ENCODE measurements around the gene SCARB1. TPM values are rescaled to one million over a fixed set of nuclear protein-coding genes. Genes with fewer than 3 reads are reported as not detected.

The SCARB1 gene
- total RNA-seq, 4 donors from 2014 or later: 8.3 to 24.1 (median 13.0) TPM

DNA sequence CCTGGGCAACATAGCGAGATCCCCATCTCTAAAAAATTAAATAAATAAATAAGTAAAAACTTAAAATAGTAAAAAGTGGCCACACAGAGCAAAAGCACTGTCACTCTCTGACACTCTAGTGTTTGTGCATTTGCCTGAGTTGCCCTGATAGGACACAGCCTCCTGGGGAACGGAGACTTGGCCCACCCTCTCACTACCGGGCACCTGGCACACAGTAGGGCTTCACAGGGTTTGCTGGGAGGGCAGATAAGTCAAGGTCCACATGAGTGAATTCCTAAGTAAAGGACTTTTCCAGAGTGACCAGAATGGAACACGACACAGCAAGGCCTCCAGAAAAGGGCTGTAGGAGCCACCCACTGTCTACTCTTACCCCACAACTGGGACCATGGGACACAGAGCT, 54.3 kb downstream of the SCARB1 start:
- H3K36me3 ChIP-seq: peaks cover 7 to 49% (median 26%) of the 10 kb centered on the region in 4 donors
- H3K4me3 ChIP-seq: no peak overlapping the region
- no peaks in the 10 kb centered on the region for H3K27me3 ChIP-seq
- H3K9me3 ChIP-seq: no peaks in the 10 kb centered on the region
- 99% methylated on average over 3 of the region's 4 CpGs for WGBS
- TF ChIP-seq, protein P1, sequence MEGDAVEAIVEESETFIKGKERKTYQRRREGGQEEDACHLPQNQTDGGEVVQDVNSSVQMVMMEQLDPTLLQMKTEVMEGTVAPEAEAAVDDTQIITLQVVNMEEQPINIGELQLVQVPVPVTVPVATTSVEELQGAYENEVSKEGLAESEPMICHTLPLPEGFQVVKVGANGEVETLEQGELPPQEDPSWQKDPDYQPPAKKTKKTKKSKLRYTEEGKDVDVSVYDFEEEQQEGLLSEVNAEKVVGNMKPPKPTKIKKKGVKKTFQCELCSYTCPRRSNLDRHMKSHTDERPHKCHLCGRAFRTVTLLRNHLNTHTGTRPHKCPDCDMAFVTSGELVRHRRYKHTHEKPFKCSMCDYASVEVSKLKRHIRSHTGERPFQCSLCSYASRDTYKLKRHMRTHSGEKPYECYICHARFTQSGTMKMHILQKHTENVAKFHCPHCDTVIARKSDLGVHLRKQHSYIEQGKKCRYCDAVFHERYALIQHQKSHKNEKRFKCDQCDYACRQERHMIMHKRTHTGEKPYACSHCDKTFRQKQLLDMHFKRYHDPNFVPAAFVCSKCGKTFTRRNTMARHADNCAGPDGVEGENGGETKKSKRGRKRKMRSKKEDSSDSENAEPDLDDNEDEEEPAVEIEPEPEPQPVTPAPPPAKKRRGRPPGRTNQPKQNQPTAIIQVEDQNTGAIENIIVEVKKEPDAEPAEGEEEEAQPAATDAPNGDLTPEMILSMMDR (IDR thresholded peaks at IDR 0.05): no peak
- TF ChIP-seq POLR2AphosphoS5 (IDR thresholded peaks at IDR 0.05) (no peak), POLR2A (IDR thresholded peaks at IDR 0.05; ENCODE audit: low read depth) (no peak), EP300 (IDR thresholded peaks at IDR 0.05) (no peak)
- H3K27ac ChIP-seq (replicated peaks in 1 of 4): no peak overlapping the region
- intact Hi-C loops (cut with DNase I): no loop called here
- peaks cover 0 to 5% (median 4%) of the 10 kb centered on the region in 4 donors for H3K4me1 ChIP-seq
- no peak for DNase-seq (ENCODE audit: extremely low spot score)

DNA sequence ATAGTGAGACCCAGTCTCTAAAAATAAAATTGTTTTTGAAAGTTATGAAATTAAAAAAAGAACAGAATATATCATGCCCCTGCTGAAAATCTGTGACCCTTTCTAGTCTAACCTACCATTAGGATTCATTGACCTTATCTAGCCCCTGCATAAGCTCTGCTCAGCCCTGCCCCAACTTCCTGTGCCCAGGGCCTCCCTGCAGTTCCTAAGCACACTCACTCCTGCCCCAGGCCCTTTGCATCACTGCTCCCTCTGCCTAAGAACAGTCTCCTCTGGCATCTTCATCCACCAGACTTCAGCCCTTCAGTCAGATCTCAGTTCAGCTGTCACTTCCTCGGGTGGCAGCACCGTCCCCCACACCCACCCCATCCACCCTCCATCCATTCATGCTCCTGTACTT, 55.4 kb downstream of the SCARB1 start:
- H3K4me1 ChIP-seq: peaks cover 0 to 13% (median 12%) of the 10 kb centered on the region in 4 donors
- H3K9me3 ChIP-seq: no peaks in the 10 kb centered on the region
- H3K27ac ChIP-seq (replicated peaks in 1 of 4): no peak overlapping the region
- intact Hi-C loops (cut with DNase I): no loop called here
- DNase-seq (ENCODE audit: extremely low spot score): no peak
- H3K27me3 ChIP-seq: no peaks in the 10 kb centered on the region
- 83% methylated on average over 2 of the region's 2 CpGs for WGBS
- no peak overlapping the region for H3K4me3 ChIP-seq
- TF ChIP-seq, protein P1 (IDR thresholded peaks at IDR 0.05): no peak
- no peak for TF ChIP-seq POLR2AphosphoS5 (IDR thresholded peaks at IDR 0.05)
- peaks cover 3 to 38% (median 20%) of the 10 kb centered on the region in 4 donors for H3K36me3 ChIP-seq

DNA sequence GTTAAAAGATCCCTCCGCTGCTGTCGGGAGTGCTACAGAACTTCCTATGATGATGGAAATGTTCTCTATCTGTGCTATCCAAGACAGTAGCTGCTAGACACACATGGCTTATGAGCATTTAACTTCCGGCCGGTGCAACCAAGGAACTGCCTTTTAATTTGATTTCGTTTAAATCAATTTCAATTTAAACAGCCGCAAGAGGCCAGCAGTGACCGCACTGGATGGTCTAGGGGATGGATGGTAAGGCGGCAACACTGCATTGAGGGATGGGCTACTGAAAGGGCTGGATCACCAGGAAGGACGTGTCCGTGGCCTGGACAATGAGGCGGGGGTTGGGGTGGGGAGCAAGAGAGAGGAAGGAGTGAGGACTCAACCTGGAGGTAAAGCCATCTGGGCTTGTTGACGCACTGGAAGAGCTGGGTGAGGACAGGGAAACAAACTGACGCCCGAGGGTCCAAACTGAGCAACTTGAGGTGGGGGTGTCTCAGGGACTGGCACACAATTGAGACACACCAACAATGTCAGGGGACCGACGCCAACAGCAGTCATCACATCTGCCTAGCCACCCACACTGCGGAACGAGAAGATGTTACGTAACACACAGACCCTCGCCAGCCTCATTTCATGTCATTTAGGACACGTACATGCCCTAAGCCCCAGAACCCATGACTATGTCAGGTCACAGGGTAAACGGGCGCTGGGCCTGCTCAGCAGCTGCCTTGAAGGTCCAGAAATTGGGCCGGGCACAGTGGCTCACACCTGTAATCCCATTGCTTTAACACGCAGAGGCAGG, 57.6 kb downstream of the SCARB1 start:
- H3K4me3 ChIP-seq: no peak overlapping the region
- TF ChIP-seq POLR2AphosphoS5 (IDR thresholded peaks at IDR 0.05) (no peak), POLR2A (IDR thresholded peaks at IDR 0.05; ENCODE audit: low read depth) (no peak), EP300 (IDR thresholded peaks at IDR 0.05) (no peak)
- TF ChIP-seq, protein P1 (IDR thresholded peaks at IDR 0.05): no peak
- peaks cover 0 to 19% (median 9%) of the 10 kb centered on the region in 4 donors for H3K36me3 ChIP-seq
- H3K27ac ChIP-seq (replicated peaks in 1 of 4): no peak overlapping the region
- 90% methylated on average over 24 of the region's 25 CpGs for WGBS
- peaks cover 0 to 13% (median 12%) of the 10 kb centered on the region in 4 donors for H3K4me1 ChIP-seq
- H3K27me3 ChIP-seq: no peaks in the 10 kb centered on the region
- no peaks in the 10 kb centered on the region for H3K9me3 ChIP-seq
- intact Hi-C loops (cut with DNase I): no loop called here
- no peak for DNase-seq (ENCODE audit: extremely low spot score)

DNA sequence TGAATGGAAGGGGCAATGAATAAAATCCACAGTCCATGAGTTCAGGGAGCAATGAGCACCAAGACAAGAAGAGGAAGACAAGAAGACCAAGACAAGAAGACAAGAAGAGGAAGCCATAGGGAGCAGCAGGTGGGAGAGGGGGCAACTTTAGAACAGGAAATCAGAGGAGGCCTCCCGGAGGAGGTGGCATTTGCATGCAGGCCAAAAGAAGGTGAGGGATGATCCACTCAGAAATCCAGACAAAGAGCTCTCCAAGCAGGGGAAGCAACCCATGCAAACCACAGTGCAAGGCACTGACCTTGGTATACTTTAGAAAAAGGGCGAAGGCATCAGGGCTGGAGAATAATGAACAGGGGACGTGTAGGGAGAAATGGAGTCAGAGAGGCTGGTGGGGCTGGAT, 58.6 kb downstream of the SCARB1 start:
- peak overlapping the region in 1 of 4 donors; percentile 64 for H3K27ac ChIP-seq (replicated peaks in 1 of 4)
- TF ChIP-seq POLR2A (IDR thresholded peaks at IDR 0.05; ENCODE audit: low read depth) (no peak), EP300 (IDR thresholded peaks at IDR 0.05) (no peak), POLR2AphosphoS5 (IDR thresholded peaks at IDR 0.05) (no peak)
- TF ChIP-seq, protein P1 (IDR thresholded peaks at IDR 0.05): no peak

More for the DNA sequence above, 58.6 kb downstream of the SCARB1 start:
- Histone ChIP-seq H3K36me3 (peaks cover 0 to 23% (median 11%) of the 10 kb centered on the region in 4 donors), H3K4me1 (peaks cover 0 to 13% (median 12%) of the 10 kb centered on the region in 4 donors), H3K4me3 (no peak overlapping the region), H3K27me3 (no peaks in the 10 kb centered on the region), H3K9me3 (no peaks in the 10 kb centered on the region)
- DNase-seq (ENCODE audit: extremely low spot score): no peak
- 87% methylated on average over 3 of the region's 3 CpGs for WGBS
- intact Hi-C loops (cut with DNase I): no loop called here

All from esophagus muscularis mucosa (tissue), 4 donors.